Measurements from ENCODE around the gene KRT81. TPM values are rescaled to one million over a fixed set of nuclear protein-coding genes. Genes with fewer than 3 reads are reported as not detected.

KRT81 gene
- total RNA-seq, 1 experiment from 2014 or later: 2.5 TPM

GRCh38 chr12:52322069-52322468 lies 30.7 kb upstream of the KRT81 start:
- BruUV-seq (replicated peaks): no TSS peak
- Histone ChIP-seq H3K4me1 (replicated peaks; ENCODE audit: insufficient read depth) (peaks cover 2% of the 10 kb centered on the region), H3K4me3 (no peak overlapping the region), H3K27me3 (ENCODE audit: insufficient read depth, low read depth) (no peaks in the 10 kb centered on the region), H3K9me3 (ENCODE audit: insufficient read depth, low read depth) (no peaks in the 10 kb centered on the region), H4K20me1 (ENCODE audit: insufficient read depth) (no peaks in the 10 kb centered on the region), H3K4me2 (no peak overlapping the region), H3K9me2 (ENCODE audit: insufficient read depth) (no peaks in the 10 kb centered on the region), H2AFZ (no peak overlapping the region), H3K79me2 (ENCODE audit: low read depth) (no peaks in the 10 kb centered on the region), H3K27ac (no peak overlapping the region), H3F3A (ENCODE audit: insufficient read depth, low read depth) (no peaks in the 10 kb centered on the region; the same call in 1 of the 2 replicates), H3K36me3 (ENCODE audit: low read depth) (no peaks in the 10 kb centered on the region)
- ChIA-PET CTCF (interaction anchor here (0.5 to 0.6 kb wide), 2 partner anchors 175 to 655 kb away, joined by 3 read pairs; no protein-coding TSS in a partner anchor), POLR2A (ENCODE audit: unreplicated experiment) (no interaction called here)
- no peak for DNase-seq
- no peak for TF ChIP-seq EZH2 (IDR thresholded peaks at IDR 0.05; ENCODE audit: low read depth)
- TF ChIP-seq, protein P1, sequence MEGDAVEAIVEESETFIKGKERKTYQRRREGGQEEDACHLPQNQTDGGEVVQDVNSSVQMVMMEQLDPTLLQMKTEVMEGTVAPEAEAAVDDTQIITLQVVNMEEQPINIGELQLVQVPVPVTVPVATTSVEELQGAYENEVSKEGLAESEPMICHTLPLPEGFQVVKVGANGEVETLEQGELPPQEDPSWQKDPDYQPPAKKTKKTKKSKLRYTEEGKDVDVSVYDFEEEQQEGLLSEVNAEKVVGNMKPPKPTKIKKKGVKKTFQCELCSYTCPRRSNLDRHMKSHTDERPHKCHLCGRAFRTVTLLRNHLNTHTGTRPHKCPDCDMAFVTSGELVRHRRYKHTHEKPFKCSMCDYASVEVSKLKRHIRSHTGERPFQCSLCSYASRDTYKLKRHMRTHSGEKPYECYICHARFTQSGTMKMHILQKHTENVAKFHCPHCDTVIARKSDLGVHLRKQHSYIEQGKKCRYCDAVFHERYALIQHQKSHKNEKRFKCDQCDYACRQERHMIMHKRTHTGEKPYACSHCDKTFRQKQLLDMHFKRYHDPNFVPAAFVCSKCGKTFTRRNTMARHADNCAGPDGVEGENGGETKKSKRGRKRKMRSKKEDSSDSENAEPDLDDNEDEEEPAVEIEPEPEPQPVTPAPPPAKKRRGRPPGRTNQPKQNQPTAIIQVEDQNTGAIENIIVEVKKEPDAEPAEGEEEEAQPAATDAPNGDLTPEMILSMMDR (conservative IDR thresholded peaks at IDR 0.05): no peak
- intact Hi-C loops (cut with micrococcal nuclease; ENCODE audit: unreplicated experiment): no loop called here

GRCh38 chr12:52321418-52321817 lies 30.1 kb upstream of the KRT81 start:
- intact Hi-C loops (cut with micrococcal nuclease; ENCODE audit: unreplicated experiment): no loop called here
- POLR2A ChIA-PET (ENCODE audit: unreplicated experiment): interaction anchor here (0.6 kb wide), 1 partner anchor 40 kb away, joined by 3 read pairs; no protein-coding TSS in a partner anchor
- CTCF ChIA-PET: interaction anchor here (0.6 kb wide), 1 partner anchor 655 kb away, joined by 3 read pairs; no protein-coding TSS in a partner anchor

GRCh38 chr12:52320784-52321400 lies 29.6 kb upstream of the KRT81 start, which contains the start of gene KRT83:
Gene KRT83 (minus strand): TSS chr12:52321398. CDS start chr12:52321335, 63 bp downstream.
- H4K20me1 ChIP-seq (ENCODE audit: insufficient read depth): no peaks in the 10 kb centered on the region
- POLR2A ChIA-PET (ENCODE audit: unreplicated experiment): interaction anchor here (0.6 to 0.7 kb wide), 2 partner anchors 14 to 40 kb away, joined by 3 to 4 read pairs; no protein-coding TSS in a partner anchor
- H3K27me3 ChIP-seq (ENCODE audit: insufficient read depth, low read depth): no peaks in the 10 kb centered on the region
- H3K9me3 ChIP-seq (ENCODE audit: insufficient read depth, low read depth): no peaks in the 10 kb centered on the region
- H3F3A ChIP-seq (ENCODE audit: insufficient read depth, low read depth): no peaks in the 10 kb centered on the region; the same call in 1 of the 2 replicates
- no peak within 1 kb of the TSS for H3K27ac ChIP-seq
- no peak within 1 kb of the TSS for H2AFZ ChIP-seq
- BruUV-seq (replicated peaks): no TSS peak
- no peaks in the 10 kb centered on the region for H3K4me1 ChIP-seq (replicated peaks; ENCODE audit: insufficient read depth)
- no peaks in the 10 kb centered on the region for H3K9me2 ChIP-seq (ENCODE audit: insufficient read depth)
- no peak within 1 kb of the TSS for H3K4me3 ChIP-seq
- H3K36me3 ChIP-seq (ENCODE audit: low read depth): no peaks in the 10 kb centered on the region
- TF ChIP-seq, protein P1 (conservative IDR thresholded peaks at IDR 0.05): no peak
- no peak for TF ChIP-seq EZH2 (IDR thresholded peaks at IDR 0.05; ENCODE audit: low read depth)
- DNase-seq: no peak
- intact Hi-C loops (cut with micrococcal nuclease; ENCODE audit: unreplicated experiment): no loop called here
- CTCF ChIA-PET: interaction anchor here (0.6 kb wide), 1 partner anchor 68 kb away, joined by 17 read pairs; no protein-coding TSS in a partner anchor
- H3K4me2 ChIP-seq: no peak within 1 kb of the TSS
- H3K79me2 ChIP-seq (ENCODE audit: low read depth): no peaks in the 10 kb centered on the region

More at GRCh38 chr12:52321418-52321817, 30.1 kb upstream of the KRT81 start:
- Histone ChIP-seq H3F3A (ENCODE audit: insufficient read depth, low read depth) (no peaks in the 10 kb centered on the region; the same call in 1 of the 2 replicates), H3K79me2 (ENCODE audit: low read depth) (no peaks in the 10 kb centered on the region), H3K27me3 (ENCODE audit: insufficient read depth, low read depth) (no peaks in the 10 kb centered on the region), H3K4me3 (no peak overlapping the region), H3K4me2 (no peak overlapping the region), H3K36me3 (ENCODE audit: low read depth) (no peaks in the 10 kb centered on the region), H4K20me1 (ENCODE audit: insufficient read depth) (no peaks in the 10 kb centered on the region), H3K4me1 (replicated peaks; ENCODE audit: insufficient read depth) (no peaks in the 10 kb centered on the region), H2AFZ (no peak overlapping the region), H3K9me3 (ENCODE audit: insufficient read depth, low read depth) (no peaks in the 10 kb centered on the region), H3K9me2 (ENCODE audit: insufficient read depth) (no peaks in the 10 kb centered on the region), H3K27ac (no peak overlapping the region)
- TF ChIP-seq, protein P1 (conservative IDR thresholded peaks at IDR 0.05): no peak
- TF ChIP-seq EZH2 (IDR thresholded peaks at IDR 0.05; ENCODE audit: low read depth): no peak
- BruUV-seq (replicated peaks): no TSS peak
- no peak for DNase-seq

Measured in PC-9 (cell line).